IPS-NIHi11 (cell line): Measurements from ENCODE around the gene PRADC1.
"Not testable (repeated sequence)": the region's sequence is repeated elsewhere in the genome, so short reads cannot be mapped to it uniquely, and the experiment has no call there.

Experiments used
- DNase-seq: peaks from one replicate; pipeline ENCODE4 v3.0.0; 2012; ENCODE audit warnings: mixed read lengths, low spot score

PRADC1 gene

DNA sequence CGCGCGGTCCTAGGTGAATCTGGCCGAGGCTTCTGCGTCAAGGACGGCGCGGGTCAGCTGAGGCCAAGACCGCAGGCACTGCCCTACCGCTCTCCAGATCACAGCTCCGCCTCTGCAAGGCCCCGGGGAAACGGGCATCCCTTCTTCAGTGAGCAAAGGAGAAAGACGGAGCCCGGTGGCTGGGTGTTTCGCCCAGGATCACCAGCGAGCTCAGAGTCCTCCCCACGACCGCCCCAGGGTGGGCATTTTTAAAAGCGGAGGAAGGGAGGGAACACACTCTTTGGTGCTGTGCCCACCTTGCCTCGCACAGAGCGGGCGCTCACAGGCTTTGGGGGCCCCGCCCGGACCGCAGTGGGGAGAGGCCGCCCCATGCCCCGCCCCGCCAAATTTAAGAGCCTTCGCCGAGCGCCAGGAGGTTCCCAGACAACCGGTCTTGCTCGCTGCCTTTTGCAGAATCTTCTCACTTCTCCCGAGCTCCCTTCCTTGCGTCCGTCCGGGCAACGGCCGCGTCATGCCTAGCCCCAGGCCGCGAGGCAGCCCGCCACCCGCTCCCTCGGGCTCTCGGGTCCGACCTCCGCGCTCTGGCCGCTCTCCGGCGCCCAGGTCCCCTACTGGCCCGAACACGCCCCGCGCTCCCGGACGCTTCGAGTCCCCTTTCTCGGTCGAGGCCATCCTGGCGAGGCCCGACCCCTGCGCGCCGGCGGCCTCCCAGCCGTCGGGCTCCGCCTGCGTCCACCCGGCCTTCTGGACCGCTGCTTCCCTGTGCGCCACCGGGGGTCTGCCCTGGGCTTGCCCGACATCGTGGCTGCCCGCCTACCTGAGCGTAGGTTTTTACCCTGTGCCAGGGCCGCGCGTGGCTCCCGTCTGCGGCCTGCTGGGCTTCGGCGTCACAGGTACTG is 30.6 kb downstream of the PRADC1 start, which contains the start of gene NOTO:
TSS of gene NOTO (plus strand) at position 419 of the 899 bp plus-strand sequence. CDS start at position 512, 93 bp downstream.
- peak; percentile 64 for DNase-seq

DNA sequence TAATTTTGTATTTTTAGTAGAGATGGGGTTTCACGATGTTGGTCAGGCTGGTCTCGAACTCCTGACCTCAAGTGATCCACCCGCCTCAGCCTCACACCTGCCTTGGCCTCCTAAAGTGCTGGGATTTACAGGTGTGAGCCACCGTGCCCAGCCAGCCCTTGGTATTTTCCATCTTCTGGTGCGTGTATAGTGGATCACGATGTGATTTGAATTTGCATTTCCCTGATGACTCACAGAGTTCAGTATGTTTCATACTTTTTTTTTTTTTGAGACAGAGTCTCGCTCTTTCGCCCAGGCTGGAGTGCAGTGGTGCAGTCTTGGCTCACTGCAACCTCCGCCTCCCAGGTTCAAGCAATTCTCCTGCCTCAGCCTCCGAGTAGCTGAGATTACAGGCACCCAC is 32.8 kb downstream of the PRADC1 start:
- not testable (repeated sequence) for DNase-seq

GRCh38 chr2:73197579-73197978 is 35.5 kb downstream of the PRADC1 start:
- DNase-seq, result no peak

DNA sequence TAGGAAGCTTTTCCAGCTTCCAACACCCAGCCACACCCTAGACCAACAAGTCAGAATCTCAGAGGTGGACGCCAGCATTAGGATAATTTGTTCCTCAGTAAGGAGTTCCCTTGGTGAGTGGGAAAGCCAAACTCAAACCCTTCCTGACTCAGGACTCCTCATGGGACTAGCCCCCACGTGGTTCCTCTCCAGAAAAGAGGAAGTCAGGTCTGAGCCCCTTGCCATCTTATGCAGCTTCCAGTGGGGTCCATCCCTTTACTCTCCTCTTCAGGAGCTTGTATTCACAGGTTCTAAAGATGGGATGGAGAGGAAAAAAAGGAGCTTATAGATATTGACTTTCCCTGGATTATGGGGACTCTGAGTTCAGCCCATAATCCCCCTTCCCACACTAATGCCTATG is 45.5 kb downstream of the PRADC1 start:
- DNase-seq, result no peak

- no peak for DNase-seq
Measured at GRCh38 chr2:73185965-73186364, 47.1 kb downstream of the PRADC1 start.
